Colonic mucosa (tissue), 4 donors: Measurements from ENCODE around the gene HORMAD1. TPM values are rescaled to one million over a fixed set of nuclear protein-coding genes. Genes with fewer than 3 reads are reported as not detected.

Experiments
- DNase-seq: peaks from one replicate; pipeline ENCODE4 v3.0.0-alpha.2; 2020
- H3K27ac ChIP-seq: fragments of 200-600 bp; one replicate; pipeline ENCODE4 v1.8.0; 2021
- H3K27me3 ChIP-seq: fragments of 200-600 bp; one replicate; pipeline ENCODE4 v1.8.0; 2021
- H3K36me3 ChIP-seq: fragments of 200-600 bp; one replicate; pipeline ENCODE4 v1.8.0; 2021
- H3K4me1 ChIP-seq: fragments of 200-600 bp; one replicate; pipeline ENCODE4 v1.8.0; 2021; ENCODE audit warnings: mild to moderate bottlenecking
- H3K4me3 ChIP-seq: fragments of 200-600 bp; one replicate; pipeline ENCODE4 v1.8.0; 2021
- H3K9ac ChIP-seq, 2 donors: one replicate each; pipeline ENCODE4 v1.7.0; 2013; ENCODE audit warnings: control low read depth in 2 of 2, low read depth in 2 of 2, low read length in 2 of 2
- H3K9me3 ChIP-seq: fragments of 200-600 bp; one replicate; pipeline ENCODE4 v1.8.0; 2021
- CTCF ChIP-seq: fragments of 200-600 bp; IDR thresholded peaks from one replicate; pipeline ENCODE4 v1.8.0; 2022; ENCODE audit warnings: antibody characterized with exemption, mild to moderate bottlenecking
- intact Hi-C: fragments of 100-400 bp; cut with DNase I; formaldehyde crosslinking; loops from one replicate; pipeline ENCODE4 v1.14.1; 2022
- total RNA-seq, 2 donors: library from RNA; stranded (reverse); fragmentation: NEBNext Ultra II Directional in 1 of 2; extraction: Animal tissue kit (Norgen Biotek cat#: 25700) in 1 of 2; gene quantifications; one replicate each; pipeline ENCODE4 v1.2.1, GENCODE V29; 2021
- donor health status: healthy.
- donor health status: DM: no; HTN: no; CAD: no.
- donor health status: DM: no; HTN: no; CAD: no.

Gene HORMAD1
- total RNA-seq, 2 donors from 2014 or later, result 1.1 TPM; not detected in 1

GRCh38 chr1:150649441-150650075, 71.1 kb downstream of the HORMAD1 start:
- H3K27me3 ChIP-seq, result no peaks in the 10 kb centered on the region
- no peak for DNase-seq
- TF ChIP-seq CTCF, result no peak
- H3K27ac ChIP-seq, result no peak overlapping the region
- intact Hi-C loops, result no loop called here
- H3K9ac ChIP-seq, result peak overlapping the region in 1 of 2 donors; percentile 19
- H3K36me3 ChIP-seq, result peaks cover 9% of the 10 kb centered on the region
- no peaks in the 10 kb centered on the region for H3K9me3 ChIP-seq
- no peak overlapping the region for H3K4me3 ChIP-seq
- no peaks in the 10 kb centered on the region for H3K4me1 ChIP-seq

Other genes with a start within 250 kb of the HORMAD1 start
- gene TARS2, start 233.5 kb downstream of the HORMAD1 start, total RNA-seq, result 10 to 100 TPM; 19.1 to 30.4 TPM
- gene ECM1, start 212.8 kb downstream of the HORMAD1 start, total RNA-seq, result 10 to 100 TPM in 1 of 2 donors, 1 to 10 TPM in 1; 6.3 to 10.5 TPM
- gene FALEC, start 205.1 kb downstream of the HORMAD1 start, total RNA-seq, result not detected
- 1 to 10 TPM; 4.9 to 6.3 TPM for gene ADAMTSL4, start 171.5 kb downstream of the HORMAD1 start, total RNA-seq
- 100 to 1,000 TPM; 151 to 285 TPM for gene MCL1, start 141.3 kb downstream of the HORMAD1 start, total RNA-seq
- 100 to 1,000 TPM; 199 to 227 TPM for gene ENSA, start 91.3 kb downstream of the HORMAD1 start, total RNA-seq
- 100 to 1,000 TPM in 1 of 2 donors, 10 to 100 TPM in 1; 70.0 to 101 TPM for gene GOLPH3L, start 23.7 kb downstream of the HORMAD1 start, total RNA-seq
- 100 to 1,000 TPM; 210 to 554 TPM for gene CTSS, start 44.9 kb upstream of the HORMAD1 start, total RNA-seq
- gene CTSK, start 87.4 kb upstream of the HORMAD1 start, total RNA-seq, result 10 to 100 TPM; 11.4 to 33.6 TPM
- 10 to 100 TPM; 29.5 to 41.7 TPM for gene ARNT, start 155.7 kb upstream of the HORMAD1 start, total RNA-seq
- not detected for gene CTXND2, start 166.2 kb upstream of the HORMAD1 start, total RNA-seq
- 10 to 100 TPM; 28.2 to 32.8 TPM for gene SETDB1, start 205.5 kb upstream of the HORMAD1 start, total RNA-seq